ENCODE results near the gene OR4E2.
"Not testable (repeated sequence)": the region's sequence is repeated elsewhere in the genome, so short reads cannot be mapped to it uniquely, and the experiment has no call there.

OR4E2 gene

GRCh38 chr14:21698538-21698937 lies 44.9 kb downstream of the OR4E2 start:
- not testable (repeated sequence) for DNase-seq

- no peak for DNase-seq
Measured at GRCh38 chr14:21699551-21699950, 45.9 kb downstream of the OR4E2 start.

- DNase-seq, result no peak
Measured at GRCh38 chr14:21702316-21702715, 48.7 kb downstream of the OR4E2 start.

- peak; percentile 31 for DNase-seq
Measured at GRCh38 chr14:21703357-21704326, 50.0 kb downstream of the OR4E2 start.

- DNase-seq, result no peak
Measured at GRCh38 chr14:21704338-21704737, 50.7 kb downstream of the OR4E2 start.

GRCh38 chr14:21711360-21711961 lies 57.8 kb downstream of the OR4E2 start:
- DNase-seq, result peak; percentile 73

GRCh38 chr14:21712036-21712435 lies 58.4 kb downstream of the OR4E2 start:
- no peak for DNase-seq

- DNase-seq, result peak; percentile 5
Measured at GRCh38 chr14:21714318-21714929, 60.8 kb downstream of the OR4E2 start.

Data from hematopoietic multipotent progenitor cell treated with erythropoietin and hydrocortisone succinate and interleukin-3 and kit ligand, for 4 days (in vitro differentiated cells).